Hypothalamus (tissue), 51 donors: ENCODE data around the gene RBM45.
"Not testable (repeated sequence)": the region's sequence is repeated elsewhere in the genome, so short reads cannot be mapped to it uniquely, and the experiment has no call there.

ENCODE experiments used
- DNase-seq, 51 donors: peaks; one replicate each; lab custom pipeline; 2025; lab: John Stamatoyannopoulos, UW

Gene RBM45, protein sequence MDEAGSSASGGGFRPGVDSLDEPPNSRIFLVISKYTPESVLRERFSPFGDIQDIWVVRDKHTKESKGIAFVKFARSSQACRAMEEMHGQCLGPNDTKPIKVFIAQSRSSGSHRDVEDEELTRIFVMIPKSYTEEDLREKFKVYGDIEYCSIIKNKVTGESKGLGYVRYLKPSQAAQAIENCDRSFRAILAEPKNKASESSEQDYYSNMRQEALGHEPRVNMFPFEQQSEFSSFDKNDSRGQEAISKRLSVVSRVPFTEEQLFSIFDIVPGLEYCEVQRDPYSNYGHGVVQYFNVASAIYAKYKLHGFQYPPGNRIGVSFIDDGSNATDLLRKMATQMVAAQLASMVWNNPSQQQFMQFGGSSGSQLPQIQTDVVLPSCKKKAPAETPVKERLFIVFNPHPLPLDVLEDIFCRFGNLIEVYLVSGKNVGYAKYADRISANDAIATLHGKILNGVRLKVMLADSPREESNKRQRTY

DNA sequence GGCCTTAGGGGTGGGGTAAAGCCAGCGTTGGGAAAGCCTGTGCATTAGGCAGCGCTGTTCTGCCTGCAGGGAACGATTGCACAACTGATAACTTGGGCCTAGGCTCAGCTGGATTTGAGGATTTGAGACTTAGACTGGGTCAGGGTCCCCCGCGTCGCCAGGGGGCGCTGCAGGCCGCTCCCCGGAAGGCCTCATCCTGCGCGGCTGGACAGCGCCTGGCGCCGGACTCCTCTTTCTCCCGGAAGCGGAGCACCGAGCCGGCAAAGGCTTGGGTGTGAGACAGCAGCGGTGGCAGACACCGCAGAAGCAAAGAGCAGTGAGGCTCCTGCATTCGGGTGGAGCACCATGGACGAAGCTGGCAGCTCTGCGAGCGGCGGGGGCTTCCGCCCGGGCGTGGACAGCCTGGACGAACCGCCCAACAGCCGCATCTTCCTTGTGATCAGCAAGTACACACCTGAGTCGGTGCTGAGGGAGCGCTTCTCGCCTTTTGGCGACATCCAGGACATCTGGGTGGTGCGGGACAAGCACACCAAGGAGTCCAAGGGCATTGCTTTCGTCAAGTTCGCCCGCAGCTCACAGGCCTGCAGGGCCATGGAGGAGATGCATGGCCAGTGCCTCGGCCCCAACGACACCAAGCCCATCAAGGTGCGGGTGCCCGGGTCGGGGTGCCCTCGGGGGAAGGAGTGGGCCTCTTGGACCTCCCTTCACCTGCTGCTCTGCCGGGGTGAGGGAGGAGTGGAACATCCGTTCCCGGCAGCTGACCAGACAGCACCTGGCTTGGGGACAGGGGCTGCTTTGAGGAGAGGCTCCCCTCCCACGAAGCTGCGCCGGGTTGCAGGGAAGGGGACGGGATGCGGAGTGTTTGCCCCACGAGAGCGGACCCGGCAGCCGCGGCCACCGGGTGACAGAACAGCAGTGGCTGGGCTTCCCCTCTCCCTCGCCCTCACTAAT, at the start of gene RBM45:
RBM45 (plus strand) TSS at position 236 of the 951 bp plus-strand sequence; CDS start at position 346, 110 bp downstream.
- peak; percentile 36 to 89 (median 72) for DNase-seq

DNA sequence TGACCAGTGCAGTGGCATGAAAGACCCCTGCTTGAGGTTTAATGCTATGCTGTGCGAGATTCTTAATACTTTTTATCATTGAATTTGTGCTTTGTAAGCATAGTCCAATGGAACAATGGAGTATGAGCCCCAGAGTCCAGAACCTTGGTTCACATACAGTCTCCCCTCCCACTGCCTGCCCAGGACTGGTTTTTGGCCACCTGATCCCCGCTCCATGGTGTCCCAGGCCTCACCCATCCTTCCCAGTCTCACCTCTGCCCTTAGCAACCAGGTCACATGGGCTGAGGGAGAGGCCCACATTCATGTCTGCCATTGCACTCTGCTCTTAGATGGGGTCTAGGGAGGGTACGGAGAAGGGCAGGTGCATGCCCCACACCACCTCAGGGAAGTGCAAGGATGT, 45.9 kb upstream of the RBM45 start:
- DNase-seq = no peak

DNA sequence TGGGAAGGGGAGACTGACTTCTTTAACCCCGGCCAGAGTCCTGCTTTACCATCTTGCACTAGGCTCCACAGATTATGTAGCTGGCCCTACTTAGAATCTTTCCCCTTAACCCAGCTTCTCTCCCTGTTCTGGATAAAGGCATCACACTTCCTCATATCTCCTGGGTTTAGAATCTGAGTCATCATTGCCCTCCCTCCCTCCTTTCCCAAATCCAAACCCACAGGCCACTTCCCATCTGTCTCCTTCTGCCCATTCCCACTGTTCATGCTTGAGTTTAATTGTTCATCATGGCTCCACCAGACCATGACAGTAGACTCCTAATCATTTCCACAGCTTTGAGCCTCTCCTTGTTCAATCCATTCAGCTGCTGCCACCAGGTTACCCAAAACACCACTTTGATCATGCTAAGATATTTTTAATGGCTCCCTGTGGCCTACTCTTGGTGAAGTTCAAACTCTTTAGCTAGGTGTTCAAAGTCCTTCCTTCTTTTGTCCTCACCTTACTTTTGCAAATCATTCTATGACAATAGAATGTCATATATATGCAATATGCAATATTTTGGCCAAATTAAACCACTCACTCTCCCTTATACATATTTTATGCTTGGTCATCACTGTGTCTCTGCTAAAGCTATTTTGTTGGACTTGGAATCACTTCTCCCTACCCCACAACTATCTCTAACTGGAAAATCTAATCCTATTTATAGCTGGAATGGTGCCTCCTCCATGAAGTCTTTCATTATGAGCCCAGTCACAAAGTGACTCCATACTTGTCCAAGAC, 45.2 kb upstream of the RBM45 start:
- DNase-seq = no peak

DNA sequence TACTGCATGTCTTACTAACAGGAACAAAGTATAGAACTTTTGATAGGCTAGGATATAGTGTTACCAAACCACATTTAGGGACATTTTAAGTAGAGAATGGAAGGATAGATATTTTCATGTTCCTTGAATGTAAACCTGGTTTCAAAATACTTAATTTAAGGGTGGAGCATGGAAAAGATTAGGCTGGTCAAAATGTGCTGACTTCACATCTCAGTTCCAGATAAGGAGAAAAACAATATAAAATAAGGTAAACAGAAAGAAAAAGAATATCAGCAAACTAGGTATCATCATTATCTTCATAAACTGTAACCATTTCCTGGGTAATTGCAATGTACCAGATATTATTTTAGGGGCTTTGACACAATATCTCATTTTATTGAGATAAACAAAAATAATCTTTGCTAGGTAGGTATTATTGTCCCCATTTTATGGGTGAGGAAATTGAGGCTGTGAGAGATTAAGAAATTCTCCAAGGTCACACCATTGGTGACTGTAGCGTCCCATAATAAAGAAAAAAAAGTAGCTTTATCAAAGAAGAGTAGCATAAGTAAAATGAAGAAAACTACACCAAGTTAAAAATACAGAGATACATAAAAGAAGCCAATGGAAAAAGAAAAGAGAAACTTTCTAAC, 43.3 kb upstream of the RBM45 start:
- no peak for DNase-seq

DNA sequence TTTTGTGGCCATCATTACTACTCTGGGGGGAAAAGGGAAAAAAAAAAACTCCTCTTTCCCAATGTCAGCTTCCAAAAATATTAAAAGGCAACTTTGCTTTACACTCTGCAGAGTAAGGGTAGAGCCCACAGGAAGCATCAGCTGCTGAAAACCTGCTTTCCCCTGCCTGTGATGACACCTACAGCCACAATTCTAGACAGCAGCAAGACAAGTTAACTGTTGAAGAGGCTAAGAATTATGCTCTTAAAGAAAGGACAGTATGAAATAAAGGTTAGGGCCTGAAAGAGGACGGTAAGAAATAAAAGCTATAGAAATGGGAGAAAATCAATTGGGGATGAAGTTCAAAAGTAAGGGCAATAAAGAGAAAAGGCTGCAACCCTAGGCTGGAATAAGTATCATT, 42.7 kb upstream of the RBM45 start:
- DNase-seq = no peak

DNA sequence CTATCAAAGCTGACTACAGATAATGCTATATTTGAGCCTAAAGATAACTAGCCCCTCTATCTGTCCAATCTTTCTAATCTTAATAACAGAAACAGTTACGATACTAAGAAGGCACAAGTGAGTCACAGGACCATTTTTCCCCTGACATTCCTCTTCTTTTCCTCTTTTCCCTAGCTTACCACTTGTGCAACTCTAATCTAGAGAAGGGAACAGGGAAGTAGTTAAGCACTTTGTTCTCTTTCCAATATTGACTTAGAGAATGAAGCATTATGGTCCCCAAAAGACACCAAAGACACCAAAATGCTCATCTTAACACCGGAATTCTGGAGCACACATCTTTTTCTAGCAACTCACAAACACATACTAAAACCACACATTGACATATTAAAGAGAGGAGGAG, 41.4 kb upstream of the RBM45 start:
- no peak for DNase-seq

DNA sequence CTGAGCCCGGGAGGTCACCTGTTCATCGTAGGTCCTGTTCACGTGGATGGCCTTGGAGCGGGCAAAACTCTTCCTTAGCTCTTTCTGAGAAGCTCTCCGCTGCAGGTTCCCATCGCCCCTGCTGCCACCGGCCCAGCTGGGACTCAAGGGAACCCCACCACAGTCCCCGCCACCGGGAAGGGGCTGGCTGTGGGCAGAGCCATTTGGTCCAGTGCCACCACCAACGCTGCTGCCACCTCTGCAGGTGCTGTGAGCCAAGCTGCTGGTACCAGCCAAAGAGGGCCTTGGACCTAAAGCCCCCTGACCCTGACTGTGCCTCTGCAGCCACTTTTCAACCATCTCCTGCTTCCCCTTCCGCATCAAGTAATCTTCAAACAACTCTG, 40.2 kb upstream of the RBM45 start:
- no peak for DNase-seq

DNA sequence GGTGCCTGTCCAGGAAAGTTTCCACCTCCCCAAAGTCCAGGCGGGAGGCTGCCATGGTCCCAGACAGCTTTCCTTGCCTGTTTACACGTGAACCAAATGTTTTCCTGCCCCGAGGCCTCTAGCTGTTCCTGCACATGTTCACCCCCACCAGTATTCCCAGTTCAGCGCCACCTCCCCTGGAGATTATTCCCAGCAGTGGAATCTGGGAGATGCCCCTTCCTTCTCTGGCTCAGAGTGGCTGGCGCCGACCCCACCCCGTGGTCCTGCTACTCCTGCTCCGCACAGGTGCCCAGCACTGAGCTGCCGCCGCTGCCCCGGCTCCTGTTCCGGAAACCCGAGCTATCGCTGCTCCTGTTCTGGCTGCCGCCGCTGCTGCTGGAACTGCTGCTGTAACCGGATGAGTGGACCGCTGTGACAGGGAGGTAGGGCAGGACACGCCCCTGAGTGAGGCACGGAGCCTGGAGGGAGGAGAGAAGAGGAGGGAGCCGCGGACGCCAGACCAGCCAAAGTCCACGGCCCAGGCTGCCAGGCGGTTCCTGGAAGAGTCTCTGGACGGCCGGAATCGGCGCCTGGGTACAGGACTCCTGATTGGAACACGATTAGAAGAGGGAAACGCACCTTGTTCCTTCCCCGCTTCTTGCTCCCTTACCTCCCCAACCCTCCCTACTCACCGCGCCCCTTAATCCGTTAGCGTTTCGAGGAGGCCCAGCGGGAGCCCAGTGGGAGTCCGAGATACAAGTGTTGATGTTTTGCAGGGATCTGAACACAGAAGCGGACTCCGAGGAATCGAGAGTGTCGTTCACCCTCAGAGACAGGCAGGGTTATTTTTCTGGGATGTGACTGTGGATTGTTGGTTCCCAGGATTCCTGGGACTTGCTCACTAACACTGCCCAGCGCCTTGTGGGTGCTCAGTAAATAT, 39.6 kb upstream of the RBM45 start, which contains the start of gene PDE11A:
PDE11A (minus strand) TSS at position 395 of the 919 bp plus-strand sequence; CDS start at position 55, 340 bp downstream.
- peak in 27 of 51 donors; percentile 3 to 50 (median 12) for DNase-seq

DNA sequence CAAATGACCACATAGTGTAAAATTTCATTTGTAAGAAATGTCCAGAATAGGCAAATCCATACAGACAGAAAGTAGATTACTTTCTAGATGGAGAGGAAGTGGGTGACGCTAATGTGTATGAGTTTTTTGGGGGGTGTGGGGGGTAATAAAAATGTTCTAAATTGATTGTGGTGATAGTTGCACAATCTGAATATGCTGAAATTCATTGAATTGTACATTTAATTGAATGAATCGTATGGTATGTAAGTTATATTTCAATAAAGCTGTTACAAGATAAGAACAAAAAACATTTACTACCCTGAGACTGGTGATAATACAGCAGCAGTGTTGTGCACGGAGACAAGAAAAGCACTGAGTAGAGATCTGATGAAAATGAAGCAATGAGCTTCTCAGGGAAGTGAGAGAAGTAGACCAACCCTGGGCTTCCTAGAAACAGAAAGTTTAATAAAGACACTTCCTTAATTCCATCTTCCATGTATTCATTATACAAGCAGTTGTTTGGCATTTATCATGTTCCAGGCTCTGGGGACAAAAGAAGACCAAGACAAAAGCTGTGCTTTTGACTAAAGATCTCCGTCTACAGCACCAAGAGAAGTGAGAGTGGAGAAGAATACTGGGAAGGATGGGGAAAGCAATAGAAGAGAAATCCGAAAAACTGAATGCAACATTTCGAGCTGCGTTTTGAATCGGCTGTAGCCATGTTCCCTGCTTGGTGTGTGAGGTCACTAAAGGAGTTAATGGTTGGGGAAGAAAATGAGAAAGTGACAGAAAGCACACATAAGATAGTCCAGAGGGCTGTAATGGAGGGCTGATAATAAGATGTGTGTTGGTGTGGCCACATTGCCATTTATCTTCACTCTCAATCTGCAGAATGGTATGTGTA, 37.9 kb upstream of the RBM45 start:
- no peak for DNase-seq

DNA sequence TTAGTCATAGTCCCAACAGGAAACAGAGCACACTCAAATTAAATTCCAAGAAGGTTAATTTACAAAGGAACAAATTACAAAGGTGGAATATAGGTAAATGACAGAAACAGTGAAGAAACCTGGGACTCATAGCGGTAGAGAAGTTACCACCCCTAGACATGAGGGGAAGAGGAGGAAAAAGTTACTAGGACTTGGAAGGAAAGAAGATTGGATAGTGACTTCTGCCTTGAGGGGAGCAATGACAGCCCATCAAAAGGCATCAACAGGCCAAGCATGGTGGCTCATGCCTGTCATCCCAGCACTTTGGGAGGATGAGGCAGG, 37.3 kb upstream of the RBM45 start:
- no peak for DNase-seq

DNA sequence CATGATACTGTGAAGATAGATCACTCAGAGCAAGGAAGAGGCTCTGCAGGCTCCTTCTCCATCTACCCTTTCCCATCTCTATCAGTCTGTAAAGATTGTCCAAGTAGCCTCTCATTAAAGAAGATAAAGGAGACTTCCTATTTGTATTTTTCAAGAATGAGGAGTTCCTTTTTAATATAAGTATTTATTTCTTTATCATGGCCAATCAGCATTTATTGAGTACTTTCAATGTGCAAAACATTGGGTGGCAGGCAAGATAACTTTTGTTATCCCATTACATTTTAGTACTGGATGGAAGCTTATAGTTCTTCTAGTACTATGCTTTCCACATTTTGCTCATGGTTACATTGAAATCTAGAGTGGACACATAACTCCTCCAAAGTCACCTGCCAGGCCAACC, 36.1 kb upstream of the RBM45 start:
- no peak for DNase-seq

DNA sequence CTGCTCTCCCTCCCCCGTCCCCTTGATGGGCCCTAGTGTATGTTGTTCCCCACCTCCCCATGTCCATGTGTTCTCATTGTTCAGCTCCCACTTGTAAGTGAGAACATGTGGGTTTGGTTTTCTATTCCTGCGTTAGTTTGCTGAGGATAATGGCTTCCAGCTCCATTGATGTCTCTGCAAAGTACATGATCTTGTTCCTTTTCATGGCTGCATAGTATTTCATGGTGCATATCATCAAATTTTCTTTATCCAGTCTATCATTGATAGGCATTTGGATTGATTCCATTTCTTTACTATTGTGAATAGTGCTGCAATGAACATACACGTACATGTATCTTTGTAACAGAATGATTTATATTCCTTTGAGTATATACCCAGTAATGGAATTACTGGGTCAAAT, 33.0 kb upstream of the RBM45 start:
- not testable (repeated sequence) for DNase-seq

DNA sequence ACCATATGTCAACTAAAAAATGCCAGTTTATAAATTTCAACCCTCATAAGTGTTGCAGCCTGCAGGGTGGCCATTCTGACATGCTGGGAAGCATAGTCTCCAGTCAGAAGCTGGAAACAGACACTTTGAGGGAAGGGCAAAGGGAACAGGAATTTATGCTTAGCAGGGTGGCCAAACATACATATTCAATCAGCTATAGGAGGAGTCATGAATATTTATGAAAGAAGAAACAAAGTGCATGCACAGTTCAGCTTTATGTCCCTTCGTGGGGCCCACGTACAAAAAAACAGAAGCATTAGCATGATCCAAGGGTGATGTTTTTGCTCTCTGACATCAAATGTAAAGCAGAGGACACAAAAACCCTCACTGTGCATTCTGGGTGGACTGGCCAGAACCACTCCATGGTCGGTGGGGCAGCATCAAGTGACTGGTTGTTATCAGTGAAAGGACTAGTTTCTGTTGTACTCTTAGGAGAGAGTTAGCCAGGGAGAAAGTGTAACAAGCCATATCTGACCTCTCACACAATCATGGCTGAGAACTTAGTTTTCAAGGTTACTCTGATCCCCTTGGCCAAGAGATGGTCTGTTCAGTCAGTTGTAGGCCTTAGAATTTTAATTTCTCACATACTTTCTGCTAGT, 29.7 kb upstream of the RBM45 start:
- DNase-seq = no peak

DNA sequence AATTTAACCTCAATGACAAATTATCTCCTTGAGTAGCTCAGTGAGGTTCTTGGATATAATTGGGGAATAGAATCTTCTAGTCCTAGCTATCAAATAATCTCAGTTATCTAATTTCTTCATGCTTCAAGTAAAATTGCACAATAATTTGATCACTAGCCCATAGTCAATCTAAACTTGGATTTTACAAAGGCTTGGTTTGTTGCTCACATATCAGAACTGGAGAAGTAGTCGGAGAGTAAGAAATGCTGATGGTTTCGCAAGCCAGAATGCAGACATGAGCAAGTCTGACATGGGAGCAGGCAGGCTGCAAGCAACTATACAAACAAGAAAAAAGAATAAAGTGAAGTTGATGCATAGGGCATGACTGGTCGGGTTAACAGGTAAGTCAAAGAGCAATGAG, 28.0 kb upstream of the RBM45 start:
- no peak for DNase-seq

DNA sequence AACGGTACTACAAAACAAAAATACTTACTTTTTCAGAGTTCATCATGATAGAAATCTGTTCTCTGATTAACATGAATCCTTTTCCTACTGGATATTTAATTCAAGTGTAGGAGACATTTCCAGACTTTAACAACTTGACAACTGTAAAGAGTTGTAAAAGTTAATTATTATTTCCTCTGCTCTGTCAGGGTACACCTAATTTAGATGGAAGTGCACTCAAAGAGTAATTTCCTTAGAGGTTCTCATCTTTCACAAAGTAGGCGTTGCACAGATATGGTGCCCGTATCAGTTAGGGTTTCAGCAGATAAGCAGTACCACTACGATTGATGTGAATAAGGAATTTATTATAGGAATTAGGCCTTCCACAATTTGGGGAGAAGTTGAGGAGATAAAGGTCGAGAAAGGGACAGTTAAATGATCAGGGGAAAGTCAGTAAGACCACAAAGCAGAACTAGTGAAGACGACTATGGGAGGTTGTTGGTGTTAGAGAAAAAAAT, 23.4 kb upstream of the RBM45 start:
- DNase-seq = no peak

DNA sequence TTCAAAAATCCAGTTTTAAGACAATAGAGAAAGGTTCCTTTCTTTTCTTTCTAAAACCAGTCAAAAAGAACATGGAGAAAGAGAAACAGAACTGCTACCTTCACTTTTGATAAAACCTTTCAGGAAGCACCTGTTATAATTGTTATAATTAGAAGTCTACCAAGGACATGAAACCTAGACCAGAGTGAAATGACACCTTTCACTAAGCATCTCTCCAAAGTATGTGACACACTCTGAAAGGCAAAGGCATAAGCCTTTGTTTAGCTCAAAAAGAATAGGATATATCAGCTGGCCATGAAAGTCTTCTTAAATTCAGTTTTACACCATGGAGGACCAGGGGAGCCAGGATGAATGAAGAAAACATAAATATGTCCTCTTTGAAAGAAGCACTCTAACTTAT, 18.8 kb upstream of the RBM45 start:
- no peak for DNase-seq

DNA sequence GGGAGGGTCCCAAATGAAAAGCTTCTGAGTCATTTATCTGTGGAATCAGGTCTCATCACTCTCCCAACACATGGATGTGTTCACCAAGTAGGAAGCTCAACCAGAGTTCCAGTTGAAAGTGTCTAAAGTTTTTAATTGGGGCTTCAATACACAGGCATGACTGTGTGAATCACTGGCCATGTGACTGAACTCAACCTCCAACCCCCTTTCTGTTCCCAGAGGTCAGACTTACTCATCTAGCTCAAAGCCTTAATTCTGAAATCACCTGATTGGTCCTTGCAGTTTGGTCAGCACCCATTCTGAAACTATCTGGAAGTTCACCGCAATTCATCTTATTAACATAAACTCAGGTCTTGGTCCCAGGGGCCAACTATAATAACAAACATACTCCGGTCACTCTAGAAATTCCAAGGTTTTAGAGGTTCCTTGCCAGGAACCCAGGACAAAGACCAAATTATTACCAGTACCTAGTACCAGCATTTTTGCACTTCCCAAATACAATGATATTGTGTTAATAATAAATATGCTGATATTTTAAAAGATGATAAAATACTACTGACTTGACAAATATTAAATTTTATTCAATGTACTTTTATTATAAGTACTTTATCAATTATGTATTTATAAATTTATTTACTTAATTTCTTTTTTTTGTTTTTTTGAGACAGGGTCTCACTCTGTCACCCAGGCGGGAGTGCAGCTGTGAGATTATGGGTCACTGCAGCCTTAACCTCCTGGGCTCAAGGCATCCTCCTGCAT, 10.7 kb upstream of the RBM45 start:
- no peak for DNase-seq
